Measurements from ENCODE around the gene DNMBP. TPM values are rescaled to one million over a fixed set of nuclear protein-coding genes. Genes with fewer than 3 reads are reported as not detected.

The DNMBP gene
- total RNA-seq, 6 donors from 2014 or later = 10.1 to 18.9 (median 12.6) TPM

Other genes with a start within 250 kb of the DNMBP start
- 1 to 10 TPM in 5 of 6 donors, under 1 TPM in 1; 0.46 to 5.2 (median 1.7) TPM for gene ABCC2, start 227.3 kb downstream of the DNMBP start, total RNA-seq
- gene CPN1, start 71.9 kb upstream of the DNMBP start, total RNA-seq = not detected
- 10 to 100 TPM in 5 of 6 donors, 1 to 10 TPM in 1; 9.4 to 40.7 (median 24.4) TPM for gene ERLIN1, start 176.1 kb upstream of the DNMBP start, total RNA-seq
- gene CHUK, start 219.6 kb upstream of the DNMBP start, total RNA-seq = 10 to 100 TPM in 4 of 6 donors, 1 to 10 TPM in 2; 8.8 to 27.3 (median 18.7) TPM